Measurements from ENCODE around the gene TJP1. TPM values are rescaled to one million over a fixed set of nuclear protein-coding genes. Genes with fewer than 3 reads are reported as not detected.

The TJP1 gene
- total RNA-seq, 1 experiment from 2014 or later: 67.0 TPM

- TF ChIP-seq CTCF (conservative IDR thresholded peaks at IDR 0.05; ENCODE audit: low read depth, low read length) (no peak), EZH2phosphoT487 (IDR thresholded peaks at IDR 0.05; ENCODE audit: borderline replicate concordance, low read length) (no peak), EZH2 (IDR thresholded peaks at IDR 0.05; ENCODE audit: low read length, unreplicated experiment) (no peak)
- no TSS peak for BruUV-seq (replicated peaks)
- Histone ChIP-seq H3F3A (ENCODE audit: low read length, unreplicated experiment) (no peaks in the 10 kb centered on the region), H3K4me2 (ENCODE audit: low read length) (no peak overlapping the region), H3K9me3 (ENCODE audit: low read length) (no peaks in the 10 kb centered on the region), H4K20me1 (ENCODE audit: low read length) (no peaks in the 10 kb centered on the region), H3K79me2 (ENCODE audit: low read length) (no peaks in the 10 kb centered on the region), H3K27ac (ENCODE audit: low read length) (no peak overlapping the region), H3K9ac (ENCODE audit: low read length) (no peak overlapping the region), H3K4me3 (ENCODE audit: low read length) (no peak overlapping the region), H3K9me2 (replicated peaks; ENCODE audit: low read length) (no peaks in the 10 kb centered on the region), H3K4me1 (ENCODE audit: insufficient read depth, low read length) (peaks cover 38% of the 10 kb centered on the region), H3K36me3 (ENCODE audit: low read depth, low read length) (no peaks in the 10 kb centered on the region), H3K27me3 (ENCODE audit: low read length) (no peaks in the 10 kb centered on the region), H2AFZ (ENCODE audit: low read length) (no peak overlapping the region)
- DNase-seq: no peak
- intact Hi-C loops (cut with micrococcal nuclease): no loop called here
- CTCF ChIA-PET: no interaction called here
- POLR2A ChIA-PET (ENCODE audit: unreplicated experiment): no interaction called here
- ATAC-seq: no peak
Observed at GRCh38 chr15:29681946-29682345, 140.3 kb downstream of the TJP1 start.

GRCh38 chr15:29681166-29681845 is 141.0 kb downstream of the TJP1 start:
- Histone ChIP-seq H3K4me2 (ENCODE audit: low read length) (no peak overlapping the region), H3K9me3 (ENCODE audit: low read length) (no peaks in the 10 kb centered on the region), H2AFZ (ENCODE audit: low read length) (no peak overlapping the region), H3K9me2 (replicated peaks; ENCODE audit: low read length) (no peaks in the 10 kb centered on the region), H3K4me1 (ENCODE audit: insufficient read depth, low read length) (peaks cover 41% of the 10 kb centered on the region), H4K20me1 (ENCODE audit: low read length) (no peaks in the 10 kb centered on the region), H3K79me2 (ENCODE audit: low read length) (no peaks in the 10 kb centered on the region), H3K27me3 (ENCODE audit: low read length) (no peaks in the 10 kb centered on the region), H3K4me3 (ENCODE audit: low read length) (no peak overlapping the region), H3K9ac (ENCODE audit: low read length) (no peak overlapping the region), H3K27ac (ENCODE audit: low read length) (no peak overlapping the region), H3K36me3 (ENCODE audit: low read depth, low read length) (no peaks in the 10 kb centered on the region), H3F3A (ENCODE audit: low read length, unreplicated experiment) (no peaks in the 10 kb centered on the region)
- intact Hi-C loops (cut with micrococcal nuclease): no loop called here
- TF ChIP-seq CTCF (conservative IDR thresholded peaks at IDR 0.05; ENCODE audit: low read depth, low read length) (no peak), EZH2 (IDR thresholded peaks at IDR 0.05; ENCODE audit: low read length, unreplicated experiment) (no peak), EZH2phosphoT487 (IDR thresholded peaks at IDR 0.05; ENCODE audit: borderline replicate concordance, low read length) (no peak)
- no peak for ATAC-seq
- no peak for DNase-seq
- POLR2A ChIA-PET (ENCODE audit: unreplicated experiment): no interaction called here
- CTCF ChIA-PET: no interaction called here
- BruUV-seq (replicated peaks): no TSS peak

GRCh38 chr15:29680465-29681165 is 141.7 kb downstream of the TJP1 start:
- Histone ChIP-seq H3K9ac (ENCODE audit: low read length) (no peak overlapping the region), H3K4me3 (ENCODE audit: low read length) (no peak overlapping the region), H3K4me1 (ENCODE audit: insufficient read depth, low read length) (peaks cover 40% of the 10 kb centered on the region), H3K79me2 (ENCODE audit: low read length) (no peaks in the 10 kb centered on the region), H3K9me2 (replicated peaks; ENCODE audit: low read length) (no peaks in the 10 kb centered on the region), H3K36me3 (ENCODE audit: low read depth, low read length) (no peaks in the 10 kb centered on the region), H3F3A (ENCODE audit: low read length, unreplicated experiment) (no peaks in the 10 kb centered on the region), H3K4me2 (ENCODE audit: low read length) (no peak overlapping the region), H3K27ac (ENCODE audit: low read length) (no peak overlapping the region), H4K20me1 (ENCODE audit: low read length) (no peaks in the 10 kb centered on the region), H2AFZ (ENCODE audit: low read length) (no peak overlapping the region), H3K9me3 (ENCODE audit: low read length) (no peaks in the 10 kb centered on the region), H3K27me3 (ENCODE audit: low read length) (no peaks in the 10 kb centered on the region)
- TF ChIP-seq EZH2 (IDR thresholded peaks at IDR 0.05; ENCODE audit: low read length, unreplicated experiment) (no peak), CTCF (conservative IDR thresholded peaks at IDR 0.05; ENCODE audit: low read depth, low read length) (no peak; the same call in 1 of the 2 replicates), EZH2phosphoT487 (IDR thresholded peaks at IDR 0.05; ENCODE audit: borderline replicate concordance, low read length) (no peak)
- ChIA-PET POLR2A (ENCODE audit: unreplicated experiment) (no interaction called here), CTCF (no interaction called here)
- ATAC-seq: no peak
- DNase-seq: no peak
- no TSS peak for BruUV-seq (replicated peaks)
- intact Hi-C loops (cut with micrococcal nuclease): no loop called here

Data from PC-3 (cell line).